IPS-15b (cell line): ENCODE results near the gene RIIAD1.
A peak's percentile ranks its signal among the peaks of the same experiment; 100 is the strongest.
"Not testable (repeated sequence)": the region's sequence is repeated elsewhere in the genome, so short reads cannot be mapped to it uniquely, and the experiment has no call there.

Experiments used
- H3K27me3 ChIP-seq: one replicate; pipeline ENCODE4 v1.6.1; 2013; ENCODE audit warnings: low read length; ENCODE audit not compliant: control insufficient read depth, insufficient read depth
- H3K36me3 ChIP-seq: one replicate; pipeline ENCODE4 v1.6.1; 2013; ENCODE audit warnings: low read length; ENCODE audit not compliant: control insufficient read depth, insufficient read depth
- H3K4me1 ChIP-seq: one replicate; pipeline ENCODE4 v1.6.1; 2013; ENCODE audit warnings: mild to moderate bottlenecking, low read length; ENCODE audit not compliant: control insufficient read depth, insufficient read depth
- H3K4me3 ChIP-seq: one replicate; pipeline ENCODE4 v1.5.1; 2013; ENCODE audit warnings: low read depth, low read length
- H3K9ac ChIP-seq: one replicate; pipeline ENCODE4 v1.6.1; 2013; ENCODE audit warnings: low read depth, mild to moderate bottlenecking, low read length
- H3K9me3 ChIP-seq: one replicate; pipeline ENCODE4 v1.6.1; 2013; ENCODE audit warnings: mild to moderate bottlenecking, low read length; ENCODE audit not compliant: control insufficient read depth, insufficient read depth

Gene RIIAD1, protein sequence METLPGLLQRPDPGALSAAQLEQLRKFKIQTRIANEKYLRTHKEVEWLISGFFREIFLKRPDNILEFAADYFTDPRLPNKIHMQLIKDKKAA

GRCh38 chr1:151720974-151721787 is at the start of gene RIIAD1:
RIIAD1 (plus strand) TSS chr1:151721522; CDS start chr1:151721537, 15 bp downstream.
- Histone ChIP-seq H3K4me3 (peak within 1 kb of the TSS; percentile 71), H3K36me3 (no peaks in the 10 kb centered on the region), H3K9me3 (no peaks in the 10 kb centered on the region), H3K9ac (no peak within 1 kb of the TSS), H3K27me3 (peaks cover 58% of the 10 kb centered on the region), H3K4me1 (peaks cover 18% of the 10 kb centered on the region)

DNA sequence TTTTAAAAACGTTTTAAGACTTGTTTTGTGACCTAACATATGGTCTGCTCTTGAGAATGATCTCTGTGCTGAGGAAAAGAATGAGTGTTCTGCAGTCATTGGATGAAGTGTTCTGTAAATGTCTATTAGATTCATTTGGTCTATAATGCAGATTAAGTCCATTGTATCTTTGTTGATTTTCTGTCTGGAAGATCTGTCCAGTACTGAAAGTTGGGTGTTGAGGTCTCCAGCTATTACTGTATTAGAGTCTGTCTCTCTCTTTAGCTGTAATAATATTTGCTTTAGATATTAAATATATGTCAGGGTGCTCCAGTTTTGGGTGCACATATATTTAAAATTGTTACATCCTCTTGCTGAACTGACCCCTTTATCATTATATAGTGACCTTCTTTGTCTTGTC is 47.9 kb upstream of the RIIAD1 start:
- Histone ChIP-seq H3K27me3 (no peaks in the 10 kb centered on the region), H3K36me3 (no peaks in the 10 kb centered on the region), H3K4me1 (no peaks in the 10 kb centered on the region), H3K4me3 (no peak overlapping the region), H3K9ac (no peak overlapping the region), H3K9me3 (no peaks in the 10 kb centered on the region)

DNA sequence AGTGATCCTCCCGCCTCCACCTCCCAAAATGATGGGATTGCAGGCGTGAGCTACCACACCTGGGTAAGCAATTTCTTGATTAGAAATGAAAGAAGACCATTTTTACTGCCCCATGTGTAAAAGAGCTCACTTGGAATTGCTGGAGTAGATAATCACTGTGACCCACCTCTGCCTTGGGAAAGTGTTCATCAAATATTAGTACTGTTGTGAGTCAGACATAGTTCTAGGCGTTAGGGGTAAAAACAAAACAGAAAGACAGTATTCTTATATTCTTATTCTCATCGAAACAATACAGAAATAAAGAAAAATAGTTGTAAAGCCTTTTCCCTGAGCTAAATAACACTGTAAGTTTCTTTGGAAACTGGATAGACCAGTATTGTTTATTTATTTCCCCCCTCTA is 40.9 kb upstream of the RIIAD1 start:
- Histone ChIP-seq H3K4me3 (no peak overlapping the region), H3K4me1 (no peaks in the 10 kb centered on the region), H3K27me3 (no peaks in the 10 kb centered on the region), H3K9me3 (no peaks in the 10 kb centered on the region), H3K36me3 (peaks cover 4% of the 10 kb centered on the region), H3K9ac (no peak overlapping the region)

DNA sequence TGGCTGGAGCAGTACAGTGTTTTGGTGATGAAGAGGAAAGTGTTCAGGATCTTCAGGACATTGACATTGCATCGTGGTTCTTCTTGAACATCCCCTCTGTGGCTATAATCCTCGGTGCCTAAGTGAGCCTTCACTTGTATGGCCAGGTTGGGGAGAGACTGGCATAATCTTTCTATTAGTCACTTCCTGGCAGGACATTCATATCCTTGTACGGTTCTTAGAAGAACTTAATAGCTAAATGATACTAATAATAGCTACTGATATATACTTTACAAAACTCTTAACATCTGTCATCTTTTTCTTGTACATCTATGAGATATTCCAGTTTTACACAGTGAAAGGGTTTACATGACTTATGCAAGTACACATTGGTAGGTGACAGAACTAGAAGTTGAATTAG is 40.5 kb upstream of the RIIAD1 start:
- no peak overlapping the region for H3K9ac ChIP-seq
- peaks cover 4% of the 10 kb centered on the region for H3K36me3 ChIP-seq
- H3K4me3 ChIP-seq: no peak overlapping the region
- no peaks in the 10 kb centered on the region for H3K4me1 ChIP-seq
- no peaks in the 10 kb centered on the region for H3K9me3 ChIP-seq
- H3K27me3 ChIP-seq: no peaks in the 10 kb centered on the region

DNA sequence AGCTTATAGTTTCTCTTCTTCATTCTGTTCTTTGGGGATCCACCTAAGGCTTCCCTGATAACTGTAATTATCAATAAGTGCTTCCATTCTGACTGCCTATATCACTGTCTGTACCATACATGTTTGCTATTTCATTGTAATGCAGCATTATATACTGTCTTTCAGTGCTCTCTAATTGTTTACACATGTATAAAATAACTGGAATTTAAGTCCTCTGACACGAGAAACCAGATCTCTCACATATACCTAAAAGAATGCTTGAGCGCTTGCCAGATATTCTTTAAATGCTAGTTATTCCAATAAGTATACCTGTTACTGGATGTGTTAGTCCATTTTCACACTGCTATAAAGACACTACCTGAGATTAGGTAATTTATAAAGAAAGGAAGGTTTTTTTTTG is 39.4 kb upstream of the RIIAD1 start:
- Histone ChIP-seq H3K4me3 (no peak overlapping the region), H3K9ac (no peak overlapping the region)

DNA sequence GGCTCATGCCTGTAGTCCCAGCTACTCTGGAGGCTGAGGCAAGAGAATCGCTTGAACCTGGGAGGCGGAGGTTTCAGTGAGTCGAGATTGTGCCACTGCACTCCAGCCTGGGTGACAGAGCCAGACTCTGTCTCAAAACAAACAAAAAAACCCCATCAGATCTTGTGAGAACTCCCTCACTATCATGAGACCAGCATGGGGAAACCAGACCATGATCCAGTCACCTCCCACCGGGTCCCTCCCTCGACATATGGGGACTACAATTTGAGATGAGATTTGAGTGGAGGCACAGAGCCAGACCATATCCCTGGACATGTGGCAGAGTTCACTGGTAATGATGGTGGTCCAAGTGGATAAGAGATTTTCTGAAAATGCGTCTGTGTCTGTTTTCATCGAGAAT is 38.4 kb upstream of the RIIAD1 start:
- not testable (repeated sequence) for H3K9me3 ChIP-seq, H3K27me3 ChIP-seq, H3K4me1 ChIP-seq, H3K4me3 ChIP-seq, H3K36me3 ChIP-seq, H3K9ac ChIP-seq

More for the DNA sequence above, 39.4 kb upstream of the RIIAD1 start:
- no peaks in the 10 kb centered on the region for H3K4me1 ChIP-seq
- H3K36me3 ChIP-seq: peaks cover 4% of the 10 kb centered on the region
- H3K27me3 ChIP-seq: no peaks in the 10 kb centered on the region
- no peaks in the 10 kb centered on the region for H3K9me3 ChIP-seq

GRCh38 chr1:151684128-151684527 is 37.2 kb upstream of the RIIAD1 start:
- Histone ChIP-seq H3K4me3 (no peak overlapping the region), H3K27me3 (no peaks in the 10 kb centered on the region), H3K4me1 (no peaks in the 10 kb centered on the region), H3K36me3 (peaks cover 4% of the 10 kb centered on the region), H3K9ac (no peak overlapping the region), H3K9me3 (no peaks in the 10 kb centered on the region)

DNA sequence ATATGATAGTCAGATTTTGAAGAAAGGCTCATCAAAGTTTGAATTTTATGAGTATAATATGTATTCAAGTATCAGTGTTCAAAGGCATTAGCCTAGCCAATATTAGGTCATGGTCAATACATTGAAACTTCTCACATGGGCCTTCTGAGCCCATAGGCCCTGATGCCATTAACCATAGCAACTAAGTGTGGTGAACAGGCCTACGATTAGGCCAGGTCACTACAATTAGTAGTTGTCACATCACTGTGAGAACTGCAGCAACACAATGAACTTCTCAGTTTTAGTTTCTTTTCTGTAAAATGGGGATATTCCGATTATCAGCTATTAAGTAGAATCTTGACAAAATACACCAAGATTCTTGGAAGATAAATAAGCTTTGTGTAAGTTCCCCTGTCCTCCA is 34.8 kb upstream of the RIIAD1 start:
- Histone ChIP-seq H3K36me3 (peaks cover 4% of the 10 kb centered on the region), H3K4me1 (no peaks in the 10 kb centered on the region), H3K27me3 (no peaks in the 10 kb centered on the region), H3K4me3 (no peak overlapping the region), H3K9ac (no peak overlapping the region), H3K9me3 (no peaks in the 10 kb centered on the region)

DNA sequence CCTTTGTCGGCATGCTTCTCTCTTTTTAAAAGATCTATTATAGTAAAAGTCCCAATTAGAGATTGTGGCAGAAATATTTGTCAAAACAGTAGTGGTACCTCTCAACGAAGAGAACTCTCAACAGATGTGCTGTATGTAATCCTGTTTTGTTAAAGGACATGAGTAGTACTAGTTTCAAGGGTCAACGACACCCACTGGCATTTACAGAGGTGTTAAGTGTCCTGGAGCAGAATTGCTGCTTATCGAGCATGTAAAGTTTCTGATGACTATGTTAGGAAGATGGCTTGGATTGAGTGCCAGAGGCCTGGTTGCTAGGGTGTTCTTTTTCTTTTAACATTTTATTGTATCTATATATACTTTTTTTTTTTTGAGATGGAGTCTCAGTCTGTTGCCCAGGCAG is 31.8 kb upstream of the RIIAD1 start:
- Histone ChIP-seq H3K4me3 (no peak overlapping the region), H3K36me3 (peaks cover 4% of the 10 kb centered on the region), H3K27me3 (no peaks in the 10 kb centered on the region), H3K9me3 (no peaks in the 10 kb centered on the region), H3K9ac (no peak overlapping the region), H3K4me1 (no peaks in the 10 kb centered on the region)

GRCh38 chr1:151692226-151692625 is 29.1 kb upstream of the RIIAD1 start:
- Histone ChIP-seq H3K9me3 (no peaks in the 10 kb centered on the region), H3K9ac (no peak overlapping the region)

GRCh38 chr1:151693057-151693651 is 28.2 kb upstream of the RIIAD1 start:
- no peak overlapping the region for H3K9ac ChIP-seq
- no peaks in the 10 kb centered on the region for H3K27me3 ChIP-seq
- no peak overlapping the region for H3K4me3 ChIP-seq
- H3K4me1 ChIP-seq: no peaks in the 10 kb centered on the region
- no peaks in the 10 kb centered on the region for H3K9me3 ChIP-seq
- peaks cover 4% of the 10 kb centered on the region for H3K36me3 ChIP-seq

More at GRCh38 chr1:151692226-151692625, 29.1 kb upstream of the RIIAD1 start:
- H3K36me3 ChIP-seq: peaks cover 4% of the 10 kb centered on the region
- no peak overlapping the region for H3K4me3 ChIP-seq
- no peaks in the 10 kb centered on the region for H3K27me3 ChIP-seq
- no peaks in the 10 kb centered on the region for H3K4me1 ChIP-seq

DNA sequence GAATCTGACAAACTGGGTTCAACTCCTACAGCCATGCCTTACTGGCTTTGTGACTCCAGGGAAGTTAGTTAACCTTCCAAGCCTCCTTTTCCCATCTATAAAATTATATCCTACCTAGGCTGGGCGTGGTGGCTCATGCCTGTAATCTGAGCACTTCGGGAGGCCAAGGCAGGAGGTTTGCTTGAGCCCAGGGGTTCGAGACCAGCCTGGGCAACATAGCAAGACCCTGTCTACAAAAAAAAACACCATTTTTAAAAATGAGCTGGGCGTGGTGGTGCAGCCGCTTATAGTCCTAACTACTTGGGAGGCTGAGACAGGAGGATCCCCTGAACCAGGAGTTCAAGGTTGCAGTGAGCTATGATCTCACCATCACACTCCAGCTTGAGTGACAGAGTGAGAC is 19.8 kb upstream of the RIIAD1 start:
- H3K4me3 ChIP-seq: no peak overlapping the region
- H3K4me1 ChIP-seq: no peaks in the 10 kb centered on the region
- H3K36me3 ChIP-seq: peaks cover 9% of the 10 kb centered on the region
- no peaks in the 10 kb centered on the region for H3K9me3 ChIP-seq
- H3K27me3 ChIP-seq: no peaks in the 10 kb centered on the region
- H3K9ac ChIP-seq: no peak overlapping the region
